Right lobe of liver (tissue), 4 donors: ENCODE measurements around the gene GFER.

Source experiments
- CTCF ChIP-seq, 4 donors: fragments of 200-600 bp in 3 of 4; fragments of 450-650 bp in 1 of 4; IDR thresholded peaks; one replicate each; pipeline versions ENCODE4 v1.5.1 to v1.8.0; 2016 to 2022; ENCODE audit warnings: antibody characterized with exemption in 4 of 4, mild to moderate bottlenecking in 2 of 4
- POLR2A ChIP-seq: fragments of 450-650 bp; IDR thresholded peaks from one replicate; pipeline ENCODE4 v1.6.1; 2017; ENCODE audit warnings: antibody characterized with exemption, mild to moderate bottlenecking
- donor health status: DM: no; HTN: no; CAD: no.
- donor health status: DM: no; HTN: no; CAD: no.
- donor health status: DM: no; HTN: yes; CAD: no.

DNA sequence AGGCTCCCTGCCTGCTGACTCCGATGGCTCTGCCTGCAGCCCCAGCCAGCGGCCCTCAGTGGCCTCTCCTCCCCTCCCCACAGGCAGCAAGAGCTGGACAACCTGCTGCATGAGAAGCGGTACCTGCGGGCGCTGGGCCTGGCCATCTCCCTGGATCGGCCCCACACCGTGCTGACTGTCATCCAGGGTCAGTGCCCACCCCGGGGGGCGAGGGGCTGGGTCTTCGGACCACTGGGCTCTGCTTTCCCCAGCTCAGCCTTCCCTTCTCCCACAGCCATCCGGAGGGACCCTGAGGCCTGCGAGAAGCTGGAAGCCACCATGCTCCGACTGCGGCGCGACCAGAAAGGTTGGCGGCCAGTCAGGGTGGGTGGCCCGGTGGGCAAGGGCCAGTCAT is 6.1 kb upstream of the GFER start:
- TF ChIP-seq CTCF (IDR thresholded peaks at IDR 0.05) (no peak), POLR2A (no peak)
